Activated CD8-positive, alpha-beta T cell treated with anti-CD3 and anti-CD28 coated beads for 36 hours (primary cell): ENCODE measurements around the gene FBLIM1. TPM values are rescaled to one million over a fixed set of nuclear protein-coding genes. Genes with fewer than 3 reads are reported as not detected.

ENCODE experiments used
- ATAC-seq: fragments of 200-7000 bp; cut with Tn5 transposase; one replicate; pipeline ENCODE4 v1.10.0; 2021; ENCODE audit warnings: mild to moderate bottlenecking, moderate library complexity
- CTCF ChIA-PET: fragments of 350-600 bp; sonication (Branson Sonifier 250); formaldehyde crosslinking; loops from one replicate; lab custom pipeline; 2021; ENCODE audit warnings: antibody characterized with exemption; lab: Charles Lee
- POLR2A ChIA-PET: fragments of 350-600 bp; sonication (Branson Sonifier 250); formaldehyde crosslinking; loops from one replicate; lab custom pipeline; 2021; ENCODE audit warnings: antibody characterized with exemption; lab: Charles Lee
- DNase-seq: peaks from one replicate; pipeline ENCODE4 v3.0.0-alpha.2; 2020
- H3K27ac Mint-ChIP-seq: one replicate; pipeline ENCODE4 v1.8.0; 2021; ENCODE audit warnings: mild to moderate bottlenecking, mixed read lengths
- H3K27me3 Mint-ChIP-seq: one replicate; pipeline ENCODE4 v1.8.0; 2021; ENCODE audit warnings: mixed read lengths
- H3K36me3 Mint-ChIP-seq: one replicate; pipeline ENCODE4 v1.8.0; 2021; ENCODE audit warnings: low read depth, mixed read lengths
- H3K4me1 Mint-ChIP-seq: one replicate; pipeline ENCODE4 v1.8.0; 2021; ENCODE audit warnings: low read depth, mixed read lengths
- H3K4me3 Mint-ChIP-seq: one replicate; pipeline ENCODE4 v1.8.0; 2021; ENCODE audit warnings: mild to moderate bottlenecking, moderate library complexity, mixed read lengths
- H3K9me3 Mint-ChIP-seq: one replicate; pipeline ENCODE4 v1.8.0; 2021; ENCODE audit warnings: mixed read lengths
- CTCF ChIP-seq: fragments of 200-600 bp; IDR thresholded peaks from one replicate; pipeline ENCODE4 v1.8.0; 2022; ENCODE audit warnings: antibody characterized with exemption, mild to moderate bottlenecking
- intact Hi-C: fragments of 100-400 bp; cut with micrococcal nuclease; formaldehyde crosslinking; loops from one replicate; pipeline ENCODE4 v1.10.0; 2022
- total RNA-seq, 2 experiments: library from RNA; stranded (reverse); gene quantifications; one replicate each; pipeline ENCODE4 v1.2.3, GENCODE V29; 2021

The FBLIM1 gene
- total RNA-seq, 2 experiments from 2014 or later = not detected

GRCh38 chr1:15736038-15736891 lies 22.3 kb upstream of the FBLIM1 start, which contains the start of gene SLC25A34:
TSS of gene SLC25A34 (plus strand) at chr1:15736258. CDS start at chr1:15736486, 228 bp downstream.
- Mint-ChIP-seq H3K36me3 (peaks cover 2% of the 10 kb centered on the region), H3K27me3 (no peaks in the 10 kb centered on the region), H3K27ac (no peak within 1 kb of the TSS), H3K9me3 (no peaks in the 10 kb centered on the region), H3K4me1 (peaks cover 2% of the 10 kb centered on the region), H3K4me3 (no peak within 1 kb of the TSS)
- ChIA-PET CTCF (interaction anchor here (1.0 kb wide), 1 partner anchor 204 kb away, joined by 3 read pairs; no protein-coding TSS in a partner anchor), POLR2A (interaction anchor here (0.6 kb wide), 1 partner anchor 471 kb away, joined by 4 read pairs; no protein-coding TSS in a partner anchor)
- no peak for TF ChIP-seq CTCF
- DNase-seq = no peak
- ATAC-seq = no peak
- intact Hi-C loops = no loop called here

GRCh38 chr1:15736892-15737261 lies 21.7 kb upstream of the FBLIM1 start:
- POLR2A ChIA-PET = interaction anchor here (0.8 kb wide), 1 partner anchor 19 kb away, joined by 3 read pairs; no protein-coding TSS in a partner anchor
- no peak for TF ChIP-seq CTCF
- DNase-seq = no peak
- Mint-ChIP-seq H3K4me3 (no peak overlapping the region), H3K36me3 (peaks cover 2% of the 10 kb centered on the region), H3K27me3 (no peaks in the 10 kb centered on the region), H3K4me1 (peaks cover 6% of the 10 kb centered on the region), H3K9me3 (no peaks in the 10 kb centered on the region), H3K27ac (no peak overlapping the region)
- no peak for ATAC-seq
- CTCF ChIA-PET = no interaction called here
- intact Hi-C loops = no loop called here

- no peak overlapping the region for H3K27ac Mint-ChIP-seq
- POLR2A ChIA-PET = interaction anchor here (0.8 kb wide), 1 partner anchor 20 kb away, joined by 3 read pairs; no protein-coding TSS in a partner anchor
Observed at GRCh38 chr1:15737324-15738319, 21.0 kb upstream of the FBLIM1 start.

GRCh38 chr1:15738416-15739113 lies 20.0 kb upstream of the FBLIM1 start:
- no peak overlapping the region for H3K27ac Mint-ChIP-seq
- CTCF ChIA-PET = interaction anchor here (0.7 to 1.6 kb wide), 2 partner anchors 53 kb away, joined by 3 to 4 read pairs; no protein-coding TSS in a partner anchor

More at GRCh38 chr1:15737324-15738319, 21.0 kb upstream of the FBLIM1 start:
- H3K4me3 Mint-ChIP-seq = no peak overlapping the region
- TF ChIP-seq CTCF = no peak
- DNase-seq (no peak), ATAC-seq (no peak)
- H3K9me3 Mint-ChIP-seq = no peaks in the 10 kb centered on the region
- CTCF ChIA-PET = interaction anchor here (0.7 kb wide), 1 partner anchor 54 kb away, joined by 3 read pairs; no protein-coding TSS in a partner anchor
- H3K4me1 Mint-ChIP-seq = peaks cover 6% of the 10 kb centered on the region
- intact Hi-C loops = no loop called here
- H3K27me3 Mint-ChIP-seq = no peaks in the 10 kb centered on the region
- no peaks in the 10 kb centered on the region for H3K36me3 Mint-ChIP-seq

More at GRCh38 chr1:15738416-15739113, 20.0 kb upstream of the FBLIM1 start:
- Mint-ChIP-seq H3K4me1 (peaks cover 6% of the 10 kb centered on the region), H3K4me3 (no peak overlapping the region), H3K9me3 (no peaks in the 10 kb centered on the region), H3K36me3 (no peaks in the 10 kb centered on the region), H3K27me3 (no peaks in the 10 kb centered on the region)
- TF ChIP-seq CTCF = no peak
- intact Hi-C loops = no loop called here
- POLR2A ChIA-PET = interaction anchor here (0.6 kb wide), 1 partner anchor 141 kb away, joined by 3 read pairs; no protein-coding TSS in a partner anchor
- ATAC-seq (no peak), DNase-seq (no peak)
